CD4-positive, alpha-beta T cell treated with Interleukin-1 beta for 1 hour (primary cell): ENCODE results near the gene GTPBP1.

Experiments used
- DNase-seq, 2 donors: peaks; one replicate each; pipeline ENCODE4 v3.0.0-alpha.2; 2020 to 2022

Gene GTPBP1

DNA sequence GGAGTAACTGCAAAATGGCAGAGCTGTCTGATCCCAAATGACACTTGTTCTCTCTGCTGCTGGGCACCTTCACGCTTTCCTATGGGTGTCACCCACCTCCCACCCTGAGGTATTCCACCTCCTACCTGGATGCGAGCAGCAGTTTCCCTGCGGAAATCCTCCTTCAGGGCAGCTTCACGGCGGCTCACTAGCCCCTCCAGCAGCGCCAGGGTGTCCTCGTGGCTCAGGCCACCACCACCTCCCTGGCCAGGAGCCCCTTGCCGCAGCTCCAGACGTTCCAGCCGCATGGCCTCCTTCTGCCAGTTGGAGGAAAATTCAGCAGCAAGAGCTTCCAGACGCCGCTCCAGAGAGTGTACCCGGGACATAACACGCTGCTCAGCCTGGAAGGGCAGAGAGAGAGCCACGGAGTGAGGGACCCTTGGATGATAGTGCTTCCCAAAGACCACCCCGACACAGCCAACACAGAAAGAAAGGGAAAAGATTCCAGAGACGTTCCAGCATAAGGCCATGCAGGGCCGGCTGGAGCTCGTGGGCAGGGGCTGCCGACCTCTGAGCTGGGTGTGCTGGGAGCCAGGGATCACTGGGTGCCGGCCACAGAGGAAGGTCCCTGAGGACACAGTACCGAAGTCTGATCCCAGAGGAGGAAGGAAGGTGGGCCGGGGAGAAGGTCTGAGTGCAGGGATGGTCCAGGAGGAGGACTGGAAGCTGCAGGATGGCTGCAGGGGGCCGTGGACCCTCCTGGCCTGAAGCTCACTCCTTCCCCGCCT, 36.6 kb downstream of the GTPBP1 start:
- DNase-seq, result no peak

- no peak for DNase-seq
Observed at GRCh38 chr22:38744981-38745380, 39.2 kb downstream of the GTPBP1 start.

DNA sequence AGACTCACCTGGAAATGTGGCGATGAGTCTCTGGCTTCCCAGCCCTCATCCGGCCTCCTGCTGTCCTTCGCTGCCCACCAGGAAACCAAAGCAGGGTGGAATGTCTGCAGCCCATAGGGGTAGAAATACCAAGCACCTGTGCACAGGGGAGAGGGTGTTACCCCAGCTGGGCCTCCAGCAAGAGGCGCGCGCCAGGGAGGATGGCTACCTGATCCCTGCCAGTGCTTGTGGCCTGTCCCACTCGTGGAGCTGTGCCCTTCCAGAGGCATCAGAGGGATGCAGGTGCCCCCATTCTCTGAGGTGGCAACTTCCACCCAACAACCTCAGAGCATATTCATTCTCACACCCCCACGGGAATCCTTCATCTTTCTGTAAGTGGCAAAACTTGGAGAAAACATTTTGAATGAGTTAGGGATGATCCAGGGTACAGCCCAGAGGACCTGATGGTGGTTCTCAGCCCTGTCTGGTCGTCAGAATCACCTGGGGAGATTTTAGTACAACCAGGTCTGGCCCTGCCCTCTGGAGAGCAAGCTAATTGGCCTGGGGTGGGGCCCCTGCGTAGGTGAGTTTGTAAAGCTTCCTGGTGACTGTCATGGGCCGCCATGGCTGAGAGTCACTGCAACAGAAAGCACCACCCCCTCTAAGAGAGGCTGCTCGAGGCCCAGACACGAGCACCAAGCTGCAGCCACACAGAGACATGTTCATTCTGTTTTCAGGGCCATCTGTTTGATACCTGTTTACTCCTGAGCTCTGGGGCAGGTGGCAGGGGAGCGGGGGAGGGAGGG, 40.1 kb downstream of the GTPBP1 start:
- no peak for DNase-seq

GRCh38 chr22:38748487-38749136, 42.9 kb downstream of the GTPBP1 start:
- no peak for DNase-seq

DNA sequence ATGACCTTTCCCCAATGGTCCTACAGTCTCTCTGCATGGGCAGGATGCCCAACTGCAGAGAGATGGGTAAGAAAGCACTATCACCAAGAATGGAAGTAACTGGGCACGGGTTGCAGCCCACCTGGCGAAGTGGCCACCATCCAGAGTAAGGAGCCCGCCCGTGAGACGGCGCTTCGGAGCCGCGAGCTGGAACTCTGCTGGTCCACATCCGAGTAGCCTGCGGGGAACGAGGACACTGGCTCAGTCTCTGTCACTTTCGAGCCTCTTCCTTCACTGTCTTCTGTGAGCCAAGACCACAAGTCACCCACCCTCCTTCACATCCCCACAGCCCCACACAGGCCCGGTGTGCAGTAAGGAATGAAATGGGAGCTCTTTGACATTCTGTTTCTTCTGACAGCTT, 44.4 kb downstream of the GTPBP1 start:
- no peak for DNase-seq

DNA sequence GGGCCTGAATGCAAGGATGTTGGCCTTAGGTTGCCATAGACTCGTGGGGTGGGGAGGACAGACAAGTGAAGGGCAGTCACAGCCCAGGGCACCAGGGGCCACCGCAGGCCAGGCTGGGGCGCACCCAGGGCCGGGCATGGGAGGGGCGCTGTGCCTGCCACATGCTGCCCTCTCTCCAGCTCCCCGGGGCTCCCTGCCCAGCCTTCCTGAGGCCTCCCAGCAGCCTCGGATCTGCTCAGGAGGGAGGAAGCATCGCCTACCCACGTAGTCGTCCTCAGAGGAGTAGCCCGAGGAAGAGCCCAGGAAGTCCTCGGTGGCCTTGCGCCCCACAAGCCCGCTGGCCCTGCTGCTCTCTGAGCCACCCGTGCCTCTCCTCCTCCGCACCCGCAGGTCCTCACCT, 44.9 kb downstream of the GTPBP1 start:
- DNase-seq, result no peak

DNA sequence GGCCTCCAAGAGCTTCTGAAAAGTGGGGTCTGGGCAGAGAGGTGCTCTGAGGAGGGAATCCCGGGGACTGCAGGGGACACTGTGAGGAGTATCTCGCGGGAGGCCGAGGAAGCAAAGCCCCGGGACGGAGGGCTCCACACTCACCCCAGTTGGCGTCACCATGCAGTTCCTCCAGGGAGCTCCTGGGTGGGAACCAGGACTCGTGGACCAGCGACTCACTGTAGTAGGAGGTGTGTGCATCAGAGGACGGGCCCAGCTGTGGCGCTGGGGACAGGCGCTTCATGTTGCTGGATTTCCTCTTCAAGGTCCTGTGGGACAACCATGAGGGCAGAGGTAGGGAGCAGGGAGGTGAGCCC, 45.3 kb downstream of the GTPBP1 start:
- DNase-seq, result no peak

DNA sequence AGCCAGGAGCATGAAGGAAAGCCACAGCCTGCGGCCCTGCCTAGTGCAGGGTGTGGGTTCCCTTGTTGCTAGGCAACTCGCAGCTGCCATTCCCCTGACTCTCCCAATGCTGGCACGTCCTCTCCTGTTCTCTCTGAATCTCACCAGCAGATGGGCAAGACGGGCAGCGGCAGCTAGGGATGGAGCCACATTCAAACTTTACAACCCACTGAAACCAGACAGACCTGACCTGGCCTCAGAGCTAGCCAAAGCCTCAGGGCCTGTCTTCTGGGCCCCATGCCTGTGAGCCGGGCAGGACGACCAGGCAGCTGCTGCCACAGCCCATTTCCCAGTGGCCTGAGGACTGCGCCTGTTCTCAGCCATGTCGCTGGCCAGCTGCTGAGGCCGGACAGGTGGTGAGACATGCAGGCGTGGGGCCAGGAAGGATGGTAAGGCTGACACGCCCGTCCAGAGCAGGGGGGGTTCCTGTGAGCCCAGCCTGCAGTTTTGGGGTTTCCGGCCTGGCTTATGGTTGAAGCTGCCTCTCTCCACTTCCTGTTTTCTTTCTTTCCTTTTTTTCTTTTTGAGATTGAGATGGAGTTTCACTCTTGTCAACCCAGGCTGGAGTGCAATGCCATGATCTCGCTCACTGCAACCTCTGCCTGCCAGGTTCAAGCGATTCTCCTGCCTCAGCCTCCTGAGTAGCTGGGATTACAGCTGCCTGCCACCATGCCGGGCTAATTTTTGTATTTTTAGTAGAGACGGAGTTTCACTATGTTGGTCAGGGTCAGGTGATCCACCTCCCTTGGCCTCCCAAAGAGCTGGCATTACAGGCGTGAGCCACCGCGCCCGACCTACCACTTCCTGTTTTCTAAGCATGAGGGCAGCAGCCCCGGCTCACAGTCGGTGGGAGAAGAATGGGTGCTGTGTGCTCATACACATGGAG, 45.9 kb downstream of the GTPBP1 start:
- DNase-seq, result peak; percentile 81 to 83

DNA sequence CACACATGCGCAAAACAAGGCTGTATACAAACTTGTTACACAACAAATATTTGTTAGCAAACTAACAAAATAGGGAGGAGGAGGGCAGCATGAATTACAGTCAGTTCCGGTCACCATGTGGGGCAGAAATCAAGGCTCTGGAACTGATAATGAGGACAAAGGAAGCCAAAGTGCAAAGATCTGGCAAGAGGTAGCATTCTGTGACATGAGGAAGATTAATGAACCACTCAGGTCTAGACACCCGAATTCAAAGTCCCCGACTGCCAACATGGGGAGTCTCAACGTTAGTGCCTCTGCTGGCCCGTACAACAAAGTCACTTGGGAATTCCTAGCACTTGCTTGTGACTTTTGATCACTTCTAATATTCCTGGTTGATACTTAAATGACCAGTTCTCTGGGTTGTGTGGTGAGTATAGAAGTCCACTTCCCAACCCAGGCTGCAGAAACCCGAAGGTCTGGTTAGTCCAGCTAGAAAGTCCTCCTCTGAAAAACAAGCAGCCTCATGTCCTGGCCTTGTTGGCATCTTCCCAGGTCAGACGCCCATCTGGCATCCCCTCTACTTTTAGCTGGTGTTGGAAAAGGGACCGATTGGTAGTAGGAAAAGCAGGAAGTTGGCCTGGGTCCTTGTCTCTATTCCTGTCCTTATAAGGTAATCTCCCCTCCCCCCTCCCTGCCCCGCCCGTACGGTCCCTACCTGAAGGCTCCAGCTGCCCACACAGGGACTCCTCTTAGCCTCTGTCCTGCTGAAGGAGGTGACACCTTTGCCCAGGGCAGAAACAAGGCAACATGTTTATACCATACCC, 48.4 kb downstream of the GTPBP1 start:
- no peak for DNase-seq

GRCh38 chr22:38754751-38755154, 49.0 kb downstream of the GTPBP1 start:
- peak in 1 of 2 donors; percentile 50 for DNase-seq

GRCh38 chr22:38755155-38755910, 49.6 kb downstream of the GTPBP1 start:
- DNase-seq, result peak; percentile 50 to 84

GRCh38 chr22:38755911-38756532, 50.3 kb downstream of the GTPBP1 start, which contains the start of gene SUN2:
Gene SUN2, minus strand, starts transcription at chr22:38755998. Its CDS starts 3,370 bp downstream, at chr22:38752628.
- peak; percentile 93 to 95 for DNase-seq

GRCh38 chr22:38756711-38757463, 51.1 kb downstream of the GTPBP1 start:
- DNase-seq, result no peak

- DNase-seq, result no peak
Observed at GRCh38 chr22:38757464-38757757, 51.7 kb downstream of the GTPBP1 start.

- peak; percentile 58 to 65 for DNase-seq
Observed at GRCh38 chr22:38758276-38758945, 52.7 kb downstream of the GTPBP1 start.

GRCh38 chr22:38759005-38759404, 53.3 kb downstream of the GTPBP1 start:
- no peak for DNase-seq

GRCh38 chr22:38760477-38761201, 54.9 kb downstream of the GTPBP1 start:
- DNase-seq, result no peak
